Fibroblast of skin of left quadriceps (primary cell): ENCODE results near the gene TRDN.
A peak's percentile ranks its signal among the peaks of the same experiment; 100 is the strongest.
"Not testable (repeated sequence)": the region's sequence is repeated elsewhere in the genome, so short reads cannot be mapped to it uniquely, and the experiment has no call there.

Experiments
- DNase-seq, 2 experiments: peaks; one replicate each; pipeline ENCODE4 v3.0.0-alpha.2; 2013; ENCODE audit warnings: low read depth in 2 of 2

TRDN gene

GRCh38 chr6:123507582-123507981, 129.2 kb downstream of the TRDN start:
- no peak for DNase-seq

GRCh38 chr6:123503619-123504018, 133.1 kb downstream of the TRDN start:
- DNase-seq = no peak

- no peak for DNase-seq
These were observed 139.7 kb downstream of the TRDN start for GRCh38 chr6:123497025-123497424.

GRCh38 chr6:123489589-123489988, 147.2 kb downstream of the TRDN start:
- DNase-seq = no peak

GRCh38 chr6:123480986-123481385, 155.8 kb downstream of the TRDN start:
- no peak for DNase-seq

GRCh38 chr6:123472025-123472702, 164.6 kb downstream of the TRDN start:
- DNase-seq = not testable (repeated sequence)

GRCh38 chr6:123467392-123467791, 169.4 kb downstream of the TRDN start:
- no peak for DNase-seq

- no peak for DNase-seq
These were observed 174.6 kb downstream of the TRDN start for GRCh38 chr6:123462152-123462551.

GRCh38 chr6:123458218-123458617, 178.5 kb downstream of the TRDN start:
- no peak for DNase-seq

GRCh38 chr6:123456836-123457235, 179.9 kb downstream of the TRDN start:
- DNase-seq = no peak

GRCh38 chr6:123454448-123454847, 182.3 kb downstream of the TRDN start:
- no peak for DNase-seq

GRCh38 chr6:123453071-123453470, 183.7 kb downstream of the TRDN start:
- DNase-seq = not testable (repeated sequence)

GRCh38 chr6:123448306-123448884, 188.4 kb downstream of the TRDN start:
- no peak for DNase-seq

- DNase-seq = no peak
These were observed 189.3 kb downstream of the TRDN start for GRCh38 chr6:123447315-123447937.

- DNase-seq = no peak
These were observed 197.4 kb downstream of the TRDN start for GRCh38 chr6:123439371-123439770.

- no peak for DNase-seq
These were observed 202.6 kb downstream of the TRDN start for GRCh38 chr6:123434186-123434585.

- DNase-seq = no peak
These were observed 205.8 kb downstream of the TRDN start for GRCh38 chr6:123430970-123431369.

GRCh38 chr6:123427008-123427407, 209.7 kb downstream of the TRDN start:
- DNase-seq = no peak

- no peak for DNase-seq
These were observed 213.6 kb downstream of the TRDN start for GRCh38 chr6:123423130-123423529.

- no peak for DNase-seq
These were observed 216.2 kb downstream of the TRDN start for GRCh38 chr6:123420512-123420911.

GRCh38 chr6:123418071-123418470, 218.7 kb downstream of the TRDN start:
- DNase-seq = no peak

GRCh38 chr6:123417535-123417934, 219.2 kb downstream of the TRDN start:
- no peak for DNase-seq

- DNase-seq = peak; percentile 9 to 18
These were observed 220.8 kb downstream of the TRDN start for GRCh38 chr6:123415844-123416468.
